Hepatocyte (in vitro differentiated cells): ENCODE data around the gene CYP17A1.
"Not testable (repeated sequence)": the region's sequence is repeated elsewhere in the genome, so short reads cannot be mapped to it uniquely, and the experiment has no call there.

Source experiments
- EZH2 ChIP-seq: fragments of 200-600 bp; sonication (generic); IDR thresholded peaks from 2 replicates; pipeline ENCODE4 v1.6.1; 2016; ENCODE audit warnings: antibody characterized with exemption, mild to moderate bottlenecking, borderline replicate concordance
- EZH2phosphoT487 ChIP-seq: fragments of 200-600 bp; sonication (generic); IDR thresholded peaks from one replicate; pipeline ENCODE4 v1.6.1; 2018; ENCODE audit warnings: antibody characterized with exemption, mild to moderate bottlenecking, low read depth, moderate library complexity; ENCODE audit not compliant: unreplicated experiment, severe bottlenecking
- TF ChIP-seq, protein P1 (sequence below): fragments of 200-600 bp; sonication (generic); IDR thresholded peaks from 2 replicates; pipeline ENCODE4 v1.5.1; 2016; ENCODE audit warnings: antibody characterized with exemption, mild to moderate bottlenecking; ENCODE audit not compliant: poor library complexity

DNA sequence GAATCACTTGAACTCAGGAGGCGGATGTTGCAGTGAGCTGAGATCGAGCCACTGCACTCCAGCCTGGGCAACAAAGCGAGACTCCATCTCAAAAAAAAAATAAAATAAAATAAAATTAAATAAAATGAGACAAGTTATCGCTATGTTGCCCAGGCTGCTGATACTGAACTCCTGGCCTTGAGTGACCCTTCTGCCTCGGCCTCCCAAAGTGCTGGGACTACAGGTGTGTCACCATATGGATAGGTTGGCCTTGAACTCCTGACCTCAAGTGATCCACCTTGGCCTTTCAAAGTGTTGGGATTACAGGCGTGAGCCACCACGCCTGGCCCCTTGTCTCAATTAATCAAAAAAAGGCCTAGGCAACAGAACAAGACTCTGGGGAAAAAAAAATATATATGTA is 16.0 kb upstream of the CYP17A1 start:
- TF ChIP-seq, protein P1, sequence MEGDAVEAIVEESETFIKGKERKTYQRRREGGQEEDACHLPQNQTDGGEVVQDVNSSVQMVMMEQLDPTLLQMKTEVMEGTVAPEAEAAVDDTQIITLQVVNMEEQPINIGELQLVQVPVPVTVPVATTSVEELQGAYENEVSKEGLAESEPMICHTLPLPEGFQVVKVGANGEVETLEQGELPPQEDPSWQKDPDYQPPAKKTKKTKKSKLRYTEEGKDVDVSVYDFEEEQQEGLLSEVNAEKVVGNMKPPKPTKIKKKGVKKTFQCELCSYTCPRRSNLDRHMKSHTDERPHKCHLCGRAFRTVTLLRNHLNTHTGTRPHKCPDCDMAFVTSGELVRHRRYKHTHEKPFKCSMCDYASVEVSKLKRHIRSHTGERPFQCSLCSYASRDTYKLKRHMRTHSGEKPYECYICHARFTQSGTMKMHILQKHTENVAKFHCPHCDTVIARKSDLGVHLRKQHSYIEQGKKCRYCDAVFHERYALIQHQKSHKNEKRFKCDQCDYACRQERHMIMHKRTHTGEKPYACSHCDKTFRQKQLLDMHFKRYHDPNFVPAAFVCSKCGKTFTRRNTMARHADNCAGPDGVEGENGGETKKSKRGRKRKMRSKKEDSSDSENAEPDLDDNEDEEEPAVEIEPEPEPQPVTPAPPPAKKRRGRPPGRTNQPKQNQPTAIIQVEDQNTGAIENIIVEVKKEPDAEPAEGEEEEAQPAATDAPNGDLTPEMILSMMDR = not testable (repeated sequence)
- not testable (repeated sequence) for TF ChIP-seq EZH2, EZH2phosphoT487
